GM12865 (cell line): ENCODE measurements around the gene ZBTB21.

Experiments
- DNase-seq: peaks from one replicate; pipeline ENCODE4 v3.0.0; 2010; ENCODE audit warnings: low read depth
- H3K4me3 ChIP-seq: 2 replicates; pipeline ENCODE4 v1.5.1; 2011; ENCODE audit warnings: mild to moderate bottlenecking, low read depth, low read length, control low read depth
- CTCF ChIP-seq: IDR thresholded peaks from 2 replicates; pipeline ENCODE4 v1.5.1; 2011; ENCODE audit warnings: low read length, control low read depth, low read depth, inconsistent platforms; ENCODE audit not compliant: insufficient read depth; ENCODE audit errors: missing control alignments

The ZBTB21 gene

GRCh38 chr21:41958886-41959563 is 51.1 kb downstream of the ZBTB21 start:
- DNase-seq, result no peak

GRCh38 chr21:41957991-41958766 is 52.0 kb downstream of the ZBTB21 start:
- no peak overlapping the region for H3K4me3 ChIP-seq
- no peak for DNase-seq
- no peak for TF ChIP-seq CTCF

More at GRCh38 chr21:41958886-41959563, 51.1 kb downstream of the ZBTB21 start:
- no peak overlapping the region for H3K4me3 ChIP-seq
- TF ChIP-seq CTCF, result no peak

GRCh38 chr21:41956926-41957729 is 53.0 kb downstream of the ZBTB21 start:
- DNase-seq, result no peak
- H3K4me3 ChIP-seq, result no peak overlapping the region
- no peak for TF ChIP-seq CTCF

- H3K4me3 ChIP-seq, result peak overlapping the region; percentile 2; the same call in 1 of the 2 replicates
- DNase-seq, result peak; percentile 57
- no peak for TF ChIP-seq CTCF
Observed at GRCh38 chr21:41955516-41955915, 54.6 kb downstream of the ZBTB21 start.

DNA sequence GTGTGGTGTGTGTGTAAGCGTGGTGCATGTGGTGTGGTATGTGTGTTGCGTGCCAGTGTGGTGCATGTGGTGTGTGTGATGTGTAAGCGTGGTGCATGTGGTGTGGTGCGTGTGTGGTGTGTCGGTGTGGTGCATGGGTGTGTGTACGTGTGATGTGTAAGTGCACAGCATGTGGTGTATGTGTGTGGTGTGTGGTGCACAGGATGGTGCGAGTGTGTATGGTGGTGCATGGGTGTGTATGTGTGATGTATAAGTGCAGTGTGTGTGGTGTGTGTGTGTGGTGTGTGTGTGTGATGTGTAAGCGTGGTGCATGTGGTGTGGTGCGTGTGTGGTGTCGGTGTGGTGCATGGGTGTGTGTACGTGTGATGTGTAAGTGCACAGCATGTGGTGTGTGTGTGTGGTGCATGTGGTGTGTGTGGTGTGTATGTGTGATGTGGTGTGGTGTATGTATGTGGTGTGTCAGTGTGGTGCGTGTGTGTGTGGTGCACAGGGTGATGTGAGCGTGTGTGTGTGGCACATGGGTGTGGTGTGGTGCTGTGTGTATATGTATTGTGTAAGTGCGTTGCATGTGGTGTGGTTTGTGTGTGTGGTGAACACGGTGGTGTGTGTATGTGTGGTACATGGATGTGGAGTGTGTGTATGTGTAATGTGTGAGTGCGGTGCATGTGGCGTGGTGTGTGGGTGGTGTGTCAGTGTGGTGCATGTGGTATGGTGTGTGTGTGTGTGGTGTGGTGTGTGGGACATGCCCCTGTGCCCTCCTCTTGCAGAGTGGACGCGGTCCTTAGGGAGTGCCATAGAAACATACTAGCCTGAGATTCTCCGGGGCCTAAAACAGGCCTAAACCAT is 55.3 kb downstream of the ZBTB21 start:
- TF ChIP-seq CTCF, result no peak
- H3K4me3 ChIP-seq, result peak overlapping the region; percentile 67
- peak; percentile 20 for DNase-seq
